DLD1 (cell line): ENCODE measurements around the gene MORF4L2.

Experiments
- in situ Hi-C: cut with HindIII; loops from 2 replicates; pipeline ENCODE4 v1.10.0; 2017; ENCODE audit warnings: low sequenced_read_pairs

Gene MORF4L2

GRCh38 chrX:103686199-103687072, at the start of gene MORF4L2:
MORF4L2 (minus strand) TSS chrX:103686699; CDS start chrX:103677027, 9,672 bp downstream.
- in situ Hi-C loops: no loop called here

GRCh38 chrX:103734125-103734760, 47.7 kb upstream of the MORF4L2 start:
- in situ Hi-C loops: no loop called here

GRCh38 chrX:103733017-103733416, 46.5 kb upstream of the MORF4L2 start:
- in situ Hi-C loops: no loop called here

DNA sequence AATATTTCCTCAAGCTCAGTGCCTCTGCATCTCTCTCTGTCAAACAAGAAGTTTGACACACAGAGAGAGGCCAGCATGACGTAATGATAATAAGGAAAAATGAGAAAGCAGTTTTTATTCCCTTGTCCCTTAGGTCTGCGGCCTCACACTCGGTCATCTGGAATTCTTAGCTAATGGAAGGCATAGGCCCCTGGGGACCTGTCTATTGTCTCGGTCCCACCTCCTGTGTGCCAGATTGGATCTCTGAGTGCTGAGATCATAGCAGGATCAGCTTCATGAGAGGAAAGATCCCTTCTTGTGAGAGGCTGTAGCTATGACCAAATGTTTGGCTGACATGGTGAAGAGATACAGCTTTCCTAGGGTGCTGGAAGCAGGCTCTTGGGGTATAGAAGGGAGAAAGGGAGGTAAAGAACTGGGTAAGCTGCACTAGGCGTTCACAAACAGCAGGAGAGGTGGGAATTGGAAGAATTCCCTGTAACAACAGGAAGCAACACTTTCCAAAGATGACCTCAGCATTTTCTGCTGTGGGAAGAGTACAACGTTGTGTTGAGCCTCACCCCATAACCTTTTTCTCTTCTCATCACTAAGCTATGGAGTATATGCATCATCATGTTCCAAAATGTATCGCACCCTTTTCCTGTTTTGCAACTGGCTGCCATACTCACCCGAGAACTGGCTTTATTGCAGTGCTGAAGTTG, 44.4 kb upstream of the MORF4L2 start:
- in situ Hi-C loops: no loop called here

DNA sequence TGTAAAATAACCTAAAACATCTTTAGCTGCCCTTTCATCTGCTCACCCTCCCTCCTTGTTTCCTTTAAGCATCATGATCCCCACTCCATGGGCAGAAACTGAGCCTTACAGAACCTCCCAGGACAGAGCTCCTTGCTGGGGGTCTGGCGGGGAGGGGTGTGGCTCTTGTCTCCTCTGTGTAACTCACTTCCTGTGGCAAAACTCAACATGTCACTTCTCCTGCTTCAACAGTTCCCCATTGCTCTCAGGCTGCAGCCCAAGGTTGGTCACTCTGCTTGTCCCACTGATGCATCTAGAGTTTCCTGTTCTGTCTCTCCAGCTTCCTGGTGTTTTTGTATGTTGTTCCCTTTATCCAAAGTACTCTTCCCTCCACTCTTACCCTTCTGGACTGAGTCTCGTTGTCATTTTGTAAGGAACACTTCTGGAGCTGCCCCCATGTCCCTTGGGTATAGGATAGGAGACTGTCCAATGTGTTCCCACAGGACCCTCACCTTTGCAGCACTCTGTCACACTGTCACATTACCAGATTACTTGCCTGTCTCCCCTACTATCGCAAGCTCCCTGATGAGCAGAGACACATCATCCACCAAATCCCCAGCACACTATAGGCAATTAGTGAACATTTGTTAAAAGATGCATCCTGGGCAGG, 43.8 kb upstream of the MORF4L2 start:
- in situ Hi-C loops: no loop called here

DNA sequence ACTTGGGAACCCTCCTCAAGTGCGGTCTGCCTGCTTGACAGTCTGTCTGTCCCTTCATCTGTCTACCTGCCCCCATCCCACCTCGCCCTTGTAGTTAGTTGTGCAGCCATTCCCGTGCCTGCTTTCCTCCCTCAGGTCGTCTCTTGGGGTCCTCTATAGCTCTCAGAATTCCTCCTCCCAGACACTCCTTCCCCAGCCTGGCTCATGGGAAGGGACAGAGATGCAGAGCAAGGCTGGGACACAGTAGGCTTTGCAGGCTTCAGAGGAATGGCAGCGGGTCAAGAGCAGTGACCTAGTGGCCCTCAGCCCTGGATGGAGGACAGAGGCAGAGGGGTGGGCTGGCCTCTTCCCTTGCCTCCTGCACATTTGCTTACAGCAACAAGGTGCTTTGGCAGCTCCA, 42.5 kb upstream of the MORF4L2 start:
- in situ Hi-C loops: no loop called here

GRCh38 chrX:103727115-103727514, 40.6 kb upstream of the MORF4L2 start:
- in situ Hi-C loops: no loop called here

- in situ Hi-C loops: no loop called here
Measured at GRCh38 chrX:103726477-103726876, 40.0 kb upstream of the MORF4L2 start.

- in situ Hi-C loops: no loop called here
Measured at GRCh38 chrX:103722505-103722904, 36.0 kb upstream of the MORF4L2 start.

DNA sequence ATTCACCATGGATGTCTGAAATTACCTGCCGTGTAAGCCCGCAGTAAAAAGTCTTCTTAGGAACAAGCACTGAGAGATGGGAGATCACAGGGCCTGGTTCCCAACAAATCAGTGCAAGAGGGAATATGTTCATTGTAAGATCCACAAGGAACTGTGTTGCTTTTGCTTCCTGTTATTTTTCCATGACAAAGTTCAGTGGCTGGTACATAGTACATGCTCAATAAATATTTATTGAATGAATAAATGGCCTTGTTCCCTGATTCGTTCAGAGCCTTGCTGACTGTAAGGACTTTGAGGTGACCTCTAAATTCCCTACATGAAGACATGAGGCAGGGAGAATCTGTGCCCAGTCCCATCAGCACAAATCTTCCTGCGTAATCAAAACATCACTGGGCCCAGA, 31.6 kb upstream of the MORF4L2 start:
- in situ Hi-C loops: no loop called here

DNA sequence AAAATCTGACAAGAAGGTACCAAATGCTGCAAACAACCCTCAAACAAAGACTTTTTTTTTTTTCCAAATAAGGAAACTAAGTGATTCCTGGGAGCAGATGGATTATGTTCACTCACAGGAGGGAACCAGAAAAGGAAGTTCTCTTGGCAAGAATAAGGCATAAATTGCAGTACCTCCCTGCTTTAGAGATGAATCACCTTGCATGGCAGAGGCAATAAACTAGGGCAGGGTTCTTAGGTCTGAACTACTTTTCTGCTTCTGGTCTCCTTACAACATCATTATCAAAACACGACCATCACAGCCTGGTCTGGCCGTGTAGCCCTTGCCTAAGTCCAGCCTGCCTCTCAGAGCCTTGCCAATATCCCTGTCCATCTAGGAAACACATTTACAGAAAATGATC, 30.5 kb upstream of the MORF4L2 start:
- in situ Hi-C loops: no loop called here

- in situ Hi-C loops: no loop called here
Measured at GRCh38 chrX:103710609-103711008, 24.1 kb upstream of the MORF4L2 start, which contains the start of gene TMEM31. TMEM31 (plus strand) TSS chrX:103710909; CDS start chrX:103712259, 1,350 bp downstream.

GRCh38 chrX:103704863-103705262, 18.4 kb upstream of the MORF4L2 start:
- in situ Hi-C loops: no loop called here

DNA sequence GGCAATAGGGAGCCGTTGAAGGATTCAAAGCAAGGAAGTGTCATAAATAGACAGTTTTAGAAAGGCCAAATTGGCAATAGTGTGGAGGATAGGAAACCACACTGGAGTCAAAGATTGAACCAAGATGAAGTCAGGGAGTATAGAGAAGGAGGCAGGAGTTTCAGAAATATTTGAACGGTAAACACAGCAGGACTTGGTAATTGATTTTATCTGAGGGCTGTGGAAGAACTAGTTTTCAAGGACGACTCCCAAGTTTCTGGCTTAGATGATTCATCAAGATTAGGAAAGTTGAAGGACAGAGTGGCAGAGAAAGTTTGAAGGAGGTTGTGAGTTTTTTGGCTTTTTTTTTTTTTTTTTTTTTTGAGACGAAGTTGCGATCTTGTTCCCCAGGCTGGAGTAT, 12.7 kb upstream of the MORF4L2 start:
- in situ Hi-C loops: no loop called here

- in situ Hi-C loops: no loop called here
Measured at GRCh38 chrX:103697687-103698086, 11.2 kb upstream of the MORF4L2 start.

- in situ Hi-C loops: no loop called here
Measured at GRCh38 chrX:103691059-103691458, 4.6 kb upstream of the MORF4L2 start.

- in situ Hi-C loops: no loop called here
Measured at GRCh38 chrX:103688946-103689345, 2.4 kb upstream of the MORF4L2 start.

- in situ Hi-C loops: no loop called here
Measured at GRCh38 chrX:103687696-103688201, 1.2 kb upstream of the MORF4L2 start.

DNA sequence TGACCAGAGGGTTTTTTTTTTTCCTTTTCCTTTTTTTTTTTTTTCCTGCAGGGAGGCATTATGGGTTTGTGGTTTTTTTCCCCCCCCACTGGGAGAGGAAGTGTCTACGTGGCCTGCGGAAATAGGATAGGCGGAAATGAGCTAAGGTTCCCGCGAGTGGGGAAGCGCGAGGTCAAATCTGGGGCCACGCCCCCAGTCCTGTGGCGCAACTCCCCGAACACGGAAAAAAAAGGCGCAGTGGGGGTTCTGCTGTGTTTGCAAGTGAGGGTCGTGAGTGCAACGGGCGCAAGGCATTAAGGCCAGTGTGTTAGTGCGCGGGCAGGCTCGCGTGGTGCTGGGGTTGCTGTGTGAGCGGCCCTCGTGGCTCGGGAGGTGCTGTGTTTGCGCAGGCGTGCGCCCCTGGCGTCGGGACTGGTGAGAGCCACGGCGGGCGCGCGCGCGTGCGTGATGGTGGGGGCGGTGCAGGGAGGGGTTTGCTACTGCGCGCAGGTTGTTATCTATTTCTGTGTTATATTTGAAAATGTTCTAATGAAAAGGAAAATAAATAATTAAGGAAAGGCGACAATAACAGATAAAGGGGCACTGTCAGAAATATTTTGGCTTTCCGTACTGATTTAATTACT, 685 bp upstream of the MORF4L2 start:
- in situ Hi-C loops: no loop called here

GRCh38 chrX:103685396-103685795, 1.1 kb downstream of the MORF4L2 start:
- in situ Hi-C loops: no loop called here
